ENCODE measurements around the gene ZNF844. TPM values are rescaled to one million over a fixed set of nuclear protein-coding genes. Genes with fewer than 3 reads are reported as not detected.
A peak's percentile ranks its signal among the peaks of the same experiment; 100 is the strongest.
"Not testable (repeated sequence)": the region's sequence is repeated elsewhere in the genome, so short reads cannot be mapped to it uniquely, and the experiment has no call there.

The ZNF844 gene
- total RNA-seq, 2 donors from 2014 or later = 4.3 to 6.0 TPM

DNA sequence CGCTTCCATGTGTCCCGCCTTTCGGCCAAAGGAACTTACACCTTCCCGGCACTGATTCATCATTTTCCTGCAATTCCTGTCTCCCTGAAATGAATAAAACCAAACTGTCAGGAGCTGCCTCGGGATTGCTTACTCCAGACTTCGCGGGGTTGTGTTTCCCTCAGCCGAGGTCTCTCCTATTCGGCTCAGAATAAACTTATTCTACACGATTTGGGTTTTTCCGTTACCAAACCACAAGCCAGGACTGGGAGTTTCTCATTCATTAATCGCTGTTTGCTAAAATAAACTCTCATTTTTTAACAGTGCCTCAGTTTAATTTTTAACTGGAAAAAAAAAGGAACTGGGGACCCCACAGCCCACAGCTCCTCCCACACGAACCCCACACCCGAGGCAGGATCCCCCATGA, 12.4 kb upstream of the ZNF844 start:
- no peaks in the 10 kb centered on the region for H3K9me3 ChIP-seq
- peak overlapping the region in 3 of 4 donors; percentile 82 to 84 (median 83) for H3K27ac ChIP-seq
- H3K4me1 ChIP-seq = peaks cover 8% of the 10 kb centered on the region
- H3K36me3 ChIP-seq (replicated peaks in 1 of 2; ENCODE audit: insufficient read depth in 1 of 2, low read depth in 2 of 2) = no peaks in the 10 kb centered on the region
- TF ChIP-seq CTCF (IDR thresholded peaks at IDR 0.05) (no peak), POLR2A (IDR thresholded peaks at IDR 0.05) (no peak)
- WGBS, 2 donors = 0 to 1% methylated on average over 14 of the region's 14 CpGs
- DNase-seq (peak in 2 of 4 donors; percentile 4 to 11), ATAC-seq (no peak)
- intact Hi-C loops (cut with DNase I) = no loop called here
- no peaks in the 10 kb centered on the region for H3K27me3 ChIP-seq
- peak overlapping the region; percentile 27 to 47 for H3K4me3 ChIP-seq

- WGBS, 2 donors = 0% methylated on average over 17 to 46 of the region's 46 CpGs
- DNase-seq (peak; percentile 94 to 98 (median 96)), ATAC-seq (peak; percentile 98)
- no peaks in the 10 kb centered on the region for H3K36me3 ChIP-seq (replicated peaks in 1 of 2; ENCODE audit: insufficient read depth in 1 of 2, low read depth in 2 of 2)
- no peaks in the 10 kb centered on the region for H3K9me3 ChIP-seq
- intact Hi-C loops (cut with DNase I) = no loop called here
- peak within 1 kb of the TSS; percentile 44 to 84 (median 82) for H3K27ac ChIP-seq
- TF ChIP-seq CTCF (IDR thresholded peaks at IDR 0.05) (peak in 2 of 7 experiments; percentile 17 to 19), POLR2A (IDR thresholded peaks at IDR 0.05) (peak; percentile 87 to 98 (median 97))
- no peaks in the 10 kb centered on the region for H3K27me3 ChIP-seq
- peaks cover 8% of the 10 kb centered on the region for H3K4me1 ChIP-seq
- H3K4me3 ChIP-seq = peak within 1 kb of the TSS; percentile 27 to 47
Measured at GRCh38 chr19:12052497-12053169, 11.9 kb upstream of the ZNF844 start, which contains the start of gene ZNF878. TSS of gene ZNF878 (minus strand) at chr19:12052961. CDS start at chr19:12052801, 160 bp downstream.

GRCh38 chr19:12055784-12056183, 8.7 kb upstream of the ZNF844 start:
- H3K36me3 ChIP-seq (replicated peaks in 1 of 2; ENCODE audit: insufficient read depth in 1 of 2, low read depth in 2 of 2) = no peaks in the 10 kb centered on the region
- no peaks in the 10 kb centered on the region for H3K9me3 ChIP-seq
- H3K4me1 ChIP-seq = peaks cover 8% of the 10 kb centered on the region
- intact Hi-C loops (cut with DNase I) = loop anchor here (5.0 kb wide), 1 partner anchor 82 kb away; no protein-coding TSS in a partner anchor
- 74 to 77% methylated on average over 5 of the region's 5 CpGs for WGBS, 2 donors
- DNase-seq = no peak
- H3K27ac ChIP-seq = no peak overlapping the region
- H3K4me3 ChIP-seq = no peak overlapping the region
- ATAC-seq = no peak
- H3K27me3 ChIP-seq = no peaks in the 10 kb centered on the region
- TF ChIP-seq CTCF (IDR thresholded peaks at IDR 0.05) = no peak
- TF ChIP-seq POLR2A (IDR thresholded peaks at IDR 0.05) = no peak

GRCh38 chr19:12075538-12076139, 11.1 kb downstream of the ZNF844 start:
- H3K9me3 ChIP-seq = peaks cover 0 to 86% (median 2%) of the 10 kb centered on the region in 3 donors
- H3K27me3 ChIP-seq = no peaks in the 10 kb centered on the region
- H3K4me3 ChIP-seq = no peak overlapping the region
- TF ChIP-seq POLR2A (IDR thresholded peaks at IDR 0.05) = no peak
- no peak for TF ChIP-seq CTCF (IDR thresholded peaks at IDR 0.05)
- ATAC-seq (no peak), DNase-seq (no peak)
- no peaks in the 10 kb centered on the region for H3K4me1 ChIP-seq
- 93 to 96% methylated on average over 3 of the region's 3 CpGs for WGBS, 2 donors
- intact Hi-C loops (cut with DNase I) = no loop called here
- H3K27ac ChIP-seq = no peak overlapping the region
- peaks cover 25 to 43% of the 10 kb centered on the region in 2 donors for H3K36me3 ChIP-seq (replicated peaks in 1 of 2; ENCODE audit: insufficient read depth in 1 of 2, low read depth in 2 of 2)

DNA sequence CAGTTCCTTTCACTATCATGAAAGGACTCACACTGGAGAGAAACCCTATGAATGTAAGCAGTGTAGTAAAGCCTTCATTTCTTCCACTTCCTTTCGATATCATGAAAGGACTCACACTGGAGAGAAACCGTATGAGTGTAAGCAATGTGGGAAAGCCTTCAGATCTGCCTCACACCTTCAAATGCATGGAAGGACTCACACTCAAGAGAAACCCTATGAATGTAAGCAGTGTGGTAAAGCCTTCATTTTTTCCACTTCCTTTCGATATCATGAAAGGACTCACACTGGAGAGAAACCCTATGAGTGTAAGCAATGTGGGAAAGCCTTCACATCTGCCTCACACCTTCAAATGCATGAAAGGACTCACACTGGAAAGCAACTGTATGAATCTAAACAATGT, 11.8 kb downstream of the ZNF844 start:
- 94 to 98% methylated on average over 3 of the region's 3 CpGs for WGBS, 2 donors
- Histone ChIP-seq H3K9me3 (peaks cover 0 to 88% (median 2%) of the 10 kb centered on the region in 3 donors), H3K36me3 (replicated peaks in 1 of 2; ENCODE audit: insufficient read depth in 1 of 2, low read depth in 2 of 2) (peaks cover 25 to 43% of the 10 kb centered on the region in 2 donors)
- H3K4me1 ChIP-seq; H3K4me3 ChIP-seq; intact Hi-C loops (cut with DNase I); H3K27me3 ChIP-seq; ATAC-seq; DNase-seq; H3K27ac ChIP-seq: not testable (repeated sequence)
